ENCODE measurements around the gene SLC12A3. TPM values are rescaled to one million over a fixed set of nuclear protein-coding genes. Genes with fewer than 3 reads are reported as not detected.

Gene SLC12A3
- total RNA-seq (2022; extraction: Qiagen RNA extraction) = 0.02 to 0.06 TPM in 2 of 5 replicates, not detected in the others

GRCh38 chr16:56864960-56865359 lies at the start of gene SLC12A3:
SLC12A3 (plus strand) TSS chr16:56865207; CDS start chr16:56865236, 29 bp downstream.

GRCh38 chr16:56931892-56932720 lies 67.1 kb downstream of the SLC12A3 start, which contains the start of gene HERPUD1:
HERPUD1 (plus strand) TSS chr16:56932142; CDS start chr16:56932245, 103 bp downstream.

GRCh38 chr16:56961851-56962281 lies 96.9 kb downstream of the SLC12A3 start, which contains the start of gene CETP:
CETP (plus strand) TSS chr16:56961950; CDS start chr16:56961980, 30 bp downstream.

Other genes with a start within 250 kb of the SLC12A3 start
- gene MT1E, start 239.4 kb upstream of the SLC12A3 start, total RNA-seq (2022; extraction: Qiagen RNA extraction) = 0.15 to 0.21 TPM in 2 of 5 replicates, not detected in the others
- 0.09 to 0.17 TPM in 2 of 5 replicates, not detected in the others for gene MT1M, start 232.5 kb upstream of the SLC12A3 start, total RNA-seq (2022; extraction: Qiagen RNA extraction)
- gene MT1A, start 226.5 kb upstream of the SLC12A3 start, total RNA-seq (2022; extraction: Qiagen RNA extraction) = 30.1 to 42.3 TPM (median 34.0 TPM) in 5 replicates
- 0.38 to 0.92 TPM (median 0.76 TPM) in 4 of 5 replicates, not detected in the other for gene MT1B, start 213.3 kb upstream of the SLC12A3 start, total RNA-seq (2022; extraction: Qiagen RNA extraction)
- 16.6 to 30.8 TPM (median 20.1 TPM) in 5 replicates for gene MT1F, start 207.2 kb upstream of the SLC12A3 start, total RNA-seq (2022; extraction: Qiagen RNA extraction)
- gene MT1G, start 197.1 kb upstream of the SLC12A3 start, total RNA-seq (2022; extraction: Qiagen RNA extraction) = not detected in 5 replicates
- gene MT1H, start 195.4 kb upstream of the SLC12A3 start, total RNA-seq (2022; extraction: Qiagen RNA extraction) = not detected in 5 replicates
- 569 to 951 TPM (median 792 TPM) in 5 replicates for gene MT1X, start 182.7 kb upstream of the SLC12A3 start, total RNA-seq (2022; extraction: Qiagen RNA extraction)
- 82.1 to 106 TPM (median 104 TPM) in 5 replicates for gene NUP93, start 135.1 kb upstream of the SLC12A3 start, total RNA-seq (2022; extraction: Qiagen RNA extraction)
- gene HERPUD1, start 66.9 kb downstream of the SLC12A3 start, total RNA-seq (2022; extraction: Qiagen RNA extraction) = 93.3 to 106 TPM (median 96.9 TPM) in 5 replicates
- gene CETP, start 96.7 kb downstream of the SLC12A3 start, total RNA-seq (2022; extraction: Qiagen RNA extraction) = not detected in 5 replicates
- gene NLRC5, start 124.3 kb downstream of the SLC12A3 start, total RNA-seq (2022; extraction: Qiagen RNA extraction) = 2.6 to 3.9 TPM (median 3.4 TPM) in 5 replicates
- 38.7 to 49.8 TPM (median 45.1 TPM) in 5 replicates for gene CPNE2, start 227.4 kb downstream of the SLC12A3 start, total RNA-seq (2022; extraction: Qiagen RNA extraction)

Measured in A549 treated with AZD2906 at 1 μM for 4 hours (cell line).